HCT116 (cell line): ENCODE measurements around the gene KDM2B.

Experiments
- EGR1 ChIP-seq: IDR thresholded peaks from 2 replicates; pipeline ENCODE4 v1.6.1; 2012; ENCODE audit warnings: low read depth
- EZH2 ChIP-seq: fragments of 200-600 bp; sonication (generic); IDR thresholded peaks from 2 replicates; pipeline ENCODE4 v1.6.1; 2017; ENCODE audit warnings: antibody characterized with exemption, mixed run types
- EZH2phosphoT487 ChIP-seq: fragments of 200-600 bp; IDR thresholded peaks from 2 replicates; pipeline ENCODE4 v1.6.1; 2018; ENCODE audit warnings: antibody characterized with exemption, borderline replicate concordance
- POLR2A ChIP-seq: IDR thresholded peaks from 2 replicates; pipeline ENCODE4 v1.7.0; 2011; ENCODE audit warnings: borderline replicate concordance; ENCODE audit not compliant: insufficient read depth, insufficient read length; ENCODE audit errors: extremely low read depth
- POLR2AphosphoS5 ChIP-seq: IDR thresholded peaks from 2 replicates; pipeline ENCODE4 v1.6.1; 2011; ENCODE audit warnings: mild to moderate bottlenecking, low read depth, low read length, moderate library complexity
- RAD21 ChIP-seq: IDR thresholded peaks from 2 replicates; pipeline ENCODE4 v1.6.1; 2012; ENCODE audit warnings: low read depth, mild to moderate bottlenecking
- REST ChIP-seq: IDR thresholded peaks from 2 replicates; pipeline ENCODE4 v1.6.1; 2012; ENCODE audit warnings: low read depth
- SIN3A ChIP-seq: IDR thresholded peaks from 2 replicates; pipeline ENCODE4 v1.6.1; 2012; ENCODE audit warnings: low read depth
- TCF7L2 ChIP-seq: IDR thresholded peaks from 2 replicates; pipeline ENCODE4 v1.7.0; 2011; ENCODE audit warnings: borderline replicate concordance, inconsistent platforms; ENCODE audit not compliant: insufficient read depth, insufficient read length; ENCODE audit errors: extremely low read depth
- YY1 ChIP-seq: IDR thresholded peaks from 2 replicates; pipeline ENCODE4 v1.6.1; 2011; ENCODE audit warnings: low read length, low read depth, moderate library complexity, mild to moderate bottlenecking; ENCODE audit not compliant: insufficient replicate concordance; ENCODE audit errors: extremely low read depth
- ZNF274 ChIP-seq: fragments of 200-500 bp; sonication (Bioruptor generic); IDR thresholded peaks from 2 replicates; pipeline ENCODE4 v1.6.1; 2014; ENCODE audit warnings: mild to moderate bottlenecking, low read depth, low read length, inconsistent platforms
- TF ChIP-seq, protein P1 (sequence below): IDR thresholded peaks from 2 replicates; pipeline ENCODE4 v1.6.1; 2012
- TF ChIP-seq, protein P2 (sequence below), 3 experiments: fragments of 200-600 bp in 1 of 3; sonication (generic) in 1 of 3; IDR thresholded peaks in 2 of 3; conservative IDR thresholded peaks in 1 of 3; 2 replicates each; pipeline ENCODE4 v1.5.1; 2012 to 2017; ENCODE audit warnings: low read depth in 2 of 3, low read length in 2 of 3, antibody characterized with exemption in 1 of 3, borderline replicate concordance in 1 of 3, control low read depth in 1 of 3, mild to moderate bottlenecking in 1 of 3, mixed read lengths in 1 of 3, mixed run types in 1 of 3, moderate library complexity in 1 of 3; ENCODE audit not compliant: insufficient read depth in 1 of 3

DNA sequence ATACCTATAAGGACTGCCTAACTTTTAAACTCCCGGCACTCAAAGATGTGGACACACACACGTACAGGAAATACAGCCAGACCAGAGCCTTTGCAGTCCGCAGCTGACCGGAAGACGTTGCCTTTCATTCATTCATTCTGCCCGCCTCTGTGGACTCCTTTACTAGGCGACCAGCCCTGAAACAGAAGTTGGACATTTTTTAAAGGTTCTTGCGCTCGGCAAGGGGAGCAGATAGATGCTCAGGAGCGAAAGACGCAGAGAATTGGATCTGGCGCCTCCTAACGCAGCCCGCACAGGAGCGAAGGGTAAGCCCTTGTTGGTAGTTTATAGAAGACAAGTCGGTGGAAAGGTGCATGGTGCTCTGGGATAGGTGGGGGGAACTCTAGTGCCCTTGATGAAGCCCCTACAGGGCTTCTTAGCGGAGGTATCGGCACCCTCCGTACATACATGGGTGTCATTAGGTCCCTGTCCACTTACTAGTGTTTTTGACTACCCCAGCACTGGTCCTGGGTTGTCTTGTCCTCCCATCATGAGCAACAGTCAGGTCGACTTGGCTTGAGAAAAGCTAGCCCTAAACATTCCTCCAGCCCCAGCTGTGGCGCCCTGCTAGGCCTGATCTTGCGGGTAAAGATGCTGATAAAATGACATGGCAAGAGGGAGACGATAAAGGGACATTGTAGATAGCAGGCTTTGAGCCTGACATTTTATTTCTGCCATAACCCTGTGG is at the start of gene KDM2B:
- TF ChIP-seq SIN3A, result no peak
- TF ChIP-seq, protein P1, sequence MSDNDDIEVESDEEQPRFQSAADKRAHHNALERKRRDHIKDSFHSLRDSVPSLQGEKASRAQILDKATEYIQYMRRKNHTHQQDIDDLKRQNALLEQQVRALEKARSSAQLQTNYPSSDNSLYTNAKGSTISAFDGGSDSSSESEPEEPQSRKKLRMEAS, result no peak
- no peak for TF ChIP-seq RAD21
- no peak for TF ChIP-seq YY1
- TF ChIP-seq, protein P2, sequence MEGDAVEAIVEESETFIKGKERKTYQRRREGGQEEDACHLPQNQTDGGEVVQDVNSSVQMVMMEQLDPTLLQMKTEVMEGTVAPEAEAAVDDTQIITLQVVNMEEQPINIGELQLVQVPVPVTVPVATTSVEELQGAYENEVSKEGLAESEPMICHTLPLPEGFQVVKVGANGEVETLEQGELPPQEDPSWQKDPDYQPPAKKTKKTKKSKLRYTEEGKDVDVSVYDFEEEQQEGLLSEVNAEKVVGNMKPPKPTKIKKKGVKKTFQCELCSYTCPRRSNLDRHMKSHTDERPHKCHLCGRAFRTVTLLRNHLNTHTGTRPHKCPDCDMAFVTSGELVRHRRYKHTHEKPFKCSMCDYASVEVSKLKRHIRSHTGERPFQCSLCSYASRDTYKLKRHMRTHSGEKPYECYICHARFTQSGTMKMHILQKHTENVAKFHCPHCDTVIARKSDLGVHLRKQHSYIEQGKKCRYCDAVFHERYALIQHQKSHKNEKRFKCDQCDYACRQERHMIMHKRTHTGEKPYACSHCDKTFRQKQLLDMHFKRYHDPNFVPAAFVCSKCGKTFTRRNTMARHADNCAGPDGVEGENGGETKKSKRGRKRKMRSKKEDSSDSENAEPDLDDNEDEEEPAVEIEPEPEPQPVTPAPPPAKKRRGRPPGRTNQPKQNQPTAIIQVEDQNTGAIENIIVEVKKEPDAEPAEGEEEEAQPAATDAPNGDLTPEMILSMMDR (IDR thresholded peaks at IDR 0.05 in 2 of 3, conservative IDR thresholded peaks at IDR 0.05 in 1 of 3; ENCODE audit: borderline replicate concordance in 1 of 3, insufficient read depth in 1 of 3, low read depth in 2 of 3, low read length in 2 of 3), result no peak
- TF ChIP-seq POLR2A, result no peak
- TF ChIP-seq ZNF274, result no peak
- no peak for TF ChIP-seq POLR2AphosphoS5
- no peak for TF ChIP-seq EGR1
- TF ChIP-seq TCF7L2, result no peak
- no peak for TF ChIP-seq REST
- TF ChIP-seq EZH2, result no peak
- no peak for TF ChIP-seq EZH2phosphoT487
